Measurements from ENCODE around the gene SYTL3. TPM values are rescaled to one million over a fixed set of nuclear protein-coding genes. Genes with fewer than 3 reads are reported as not detected.
A peak's percentile ranks its signal among the peaks of the same experiment; 100 is the strongest.

Gene SYTL3
- total and polyA plus RNA-seq, 9 of the 15 experiments (the other 6 are each of a cell fraction or from before 2014, with no cell fraction given): 0.04 to 0.46 (median 0.17) TPM; not detected in 1

DNA sequence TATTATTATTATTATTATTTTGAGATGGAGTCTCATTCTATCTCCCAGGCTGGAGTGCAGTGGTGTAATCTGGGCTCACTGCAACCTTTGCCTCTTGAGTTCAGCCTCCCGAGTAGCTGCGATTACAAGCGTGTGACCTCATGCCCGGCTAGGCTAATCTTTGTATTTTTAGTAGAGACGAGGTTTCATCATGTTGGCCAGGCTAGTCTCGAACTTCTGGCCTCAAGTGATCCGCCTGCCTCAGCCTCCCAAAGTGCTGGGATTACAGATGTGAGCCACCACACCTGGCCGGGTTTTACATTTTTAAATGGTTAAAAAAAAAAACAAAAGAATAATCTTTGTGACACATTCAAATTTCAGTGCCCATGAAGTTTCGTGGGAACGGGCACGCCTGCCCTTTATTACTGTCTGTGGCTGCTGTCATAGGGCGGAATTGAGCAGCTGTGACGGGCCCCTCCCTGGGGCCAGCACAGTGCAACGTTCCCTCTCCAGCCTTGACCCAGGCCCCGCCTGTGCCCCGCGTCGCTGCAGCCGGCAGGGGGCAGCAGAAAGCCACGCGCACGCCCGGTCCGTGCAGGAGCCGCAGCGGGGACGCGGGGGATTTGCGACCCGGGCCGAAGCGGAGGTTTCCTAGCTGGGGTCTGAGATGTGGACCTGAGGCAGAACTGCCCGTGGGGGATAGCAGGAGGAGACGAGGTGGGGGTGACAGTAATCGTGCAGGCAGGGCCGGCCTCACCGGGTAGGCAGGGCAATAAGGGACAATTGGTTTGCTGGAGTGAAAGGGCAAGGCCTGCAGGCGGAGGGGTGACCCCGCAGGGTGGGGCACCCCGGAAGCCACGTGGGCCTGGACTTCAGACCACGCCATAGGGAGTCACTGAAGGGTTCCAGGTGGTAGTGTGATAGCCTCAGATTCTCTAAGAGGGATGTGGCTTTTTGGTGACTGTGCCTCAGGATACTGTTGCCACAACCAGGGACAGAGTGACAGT, 54.3 kb downstream of the SYTL3 start (continued):
- peak; percentile 53; the same call in 1 of the 2 replicates for TF ChIP-seq ZBTB49 (CRISPR knock-in tag; IDR thresholded peaks at IDR 0.05; ENCODE audit: borderline replicate concordance)
- TF ChIP-seq, protein P1, sequence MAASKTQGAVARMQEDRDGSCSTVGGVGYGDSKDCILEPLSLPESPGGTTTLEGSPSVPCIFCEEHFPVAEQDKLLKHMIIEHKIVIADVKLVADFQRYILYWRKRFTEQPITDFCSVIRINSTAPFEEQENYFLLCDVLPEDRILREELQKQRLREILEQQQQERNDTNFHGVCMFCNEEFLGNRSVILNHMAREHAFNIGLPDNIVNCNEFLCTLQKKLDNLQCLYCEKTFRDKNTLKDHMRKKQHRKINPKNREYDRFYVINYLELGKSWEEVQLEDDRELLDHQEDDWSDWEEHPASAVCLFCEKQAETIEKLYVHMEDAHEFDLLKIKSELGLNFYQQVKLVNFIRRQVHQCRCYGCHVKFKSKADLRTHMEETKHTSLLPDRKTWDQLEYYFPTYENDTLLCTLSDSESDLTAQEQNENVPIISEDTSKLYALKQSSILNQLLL (CRISPR knock-in tag; IDR thresholded peaks at IDR 0.05; ENCODE audit: borderline replicate concordance): no peak
- peak; percentile 67 for TF ChIP-seq RNF2 (IDR thresholded peaks at IDR 0.05)
- TF ChIP-seq POLR2G (IDR thresholded peaks at IDR 0.05; ENCODE audit: low read depth, low read length): peak; percentile 68
- peak; percentile 67 to 77 for TF ChIP-seq NRF1 (conservative IDR thresholded peaks at IDR 0.05 in 1 of 2, IDR thresholded peaks at IDR 0.05 in 1 of 2)
- TF ChIP-seq ETV5 (CRISPR knock-in tag; IDR thresholded peaks at IDR 0.05; ENCODE audit: low read depth): peak; percentile 90
- peak in 2 of 3 experiments; percentile 48 to 52 for TF ChIP-seq YY1 (IDR thresholded peaks at IDR 0.05; ENCODE audit: borderline replicate concordance in 1 of 3, control insufficient read depth in 1 of 3, extremely low read depth in 1 of 3, insufficient read depth in 3 of 3, insufficient read length in 1 of 3, insufficient replicate concordance in 2 of 3, low read depth in 1 of 3, low read length in 2 of 3)
- TF ChIP-seq STAT5A (IDR thresholded peaks at IDR 0.05; ENCODE audit: borderline replicate concordance, low read length): peak; percentile 24; the same call in 1 of the 2 replicates
- TF ChIP-seq L3MBTL2 (IDR thresholded peaks at IDR 0.05): peak; percentile 93
- peak; percentile 78; the same call in 1 of the 2 replicates for TF ChIP-seq AFF4 (CRISPR knock-in tag; IDR thresholded peaks at IDR 0.05)
- TF ChIP-seq ZNF76 (CRISPR knock-in tag; IDR thresholded peaks at IDR 0.05; ENCODE audit: borderline replicate concordance): 0 out of 2 replicates have a peak, but pooled peaks have one; percentile 50
- TF ChIP-seq RAD51 (IDR thresholded peaks at IDR 0.05; ENCODE audit: borderline replicate concordance, low read depth): peak; percentile 74; the same call in 1 of the 2 replicates
- no peak for TF ChIP-seq SUPT5H (IDR thresholded peaks at IDR 0.05)
- TF ChIP-seq MCM3 (IDR thresholded peaks at IDR 0.05): no peak
- TF ChIP-seq GABPA (tag; conservative IDR thresholded peaks at IDR 0.05; ENCODE audit: low read depth): peak; percentile 71
- TF ChIP-seq ZNF551 (CRISPR knock-in tag; IDR thresholded peaks at IDR 0.05): no peak
- TF ChIP-seq TBP (optimal IDR thresholded peaks at IDR 0.05; ENCODE audit: low read depth, low read length): peak; percentile 57
- TF ChIP-seq JUN (IDR thresholded peaks at IDR 0.05; ENCODE audit: borderline replicate concordance, low read depth, low read length): no peak
- peak; percentile 25; the same call in 1 of the 2 replicates for TF ChIP-seq JUN (CRISPR knock-in tag; IDR thresholded peaks at IDR 0.05; ENCODE audit: borderline replicate concordance)

Data from K562 (cell line).